Epithelial cell of esophagus (primary cell): Measurements from ENCODE around the gene RERE.

Source experiments
- DNase-seq: peaks from one replicate; pipeline ENCODE4 v3.0.0; 2010; ENCODE audit warnings: low read depth
- H3K4me3 ChIP-seq: 2 replicates; pipeline ENCODE4 v1.5.1; 2011; ENCODE audit warnings: mild to moderate bottlenecking, low read length, control low read depth
- TF ChIP-seq, protein P1 (sequence below): IDR thresholded peaks from 2 replicates; pipeline ENCODE4 v1.5.1; 2011; ENCODE audit warnings: low read depth, mild to moderate bottlenecking, low read length, control low read depth, inconsistent platforms; ENCODE audit not compliant: insufficient read depth; ENCODE audit errors: missing control alignments

Gene RERE

DNA sequence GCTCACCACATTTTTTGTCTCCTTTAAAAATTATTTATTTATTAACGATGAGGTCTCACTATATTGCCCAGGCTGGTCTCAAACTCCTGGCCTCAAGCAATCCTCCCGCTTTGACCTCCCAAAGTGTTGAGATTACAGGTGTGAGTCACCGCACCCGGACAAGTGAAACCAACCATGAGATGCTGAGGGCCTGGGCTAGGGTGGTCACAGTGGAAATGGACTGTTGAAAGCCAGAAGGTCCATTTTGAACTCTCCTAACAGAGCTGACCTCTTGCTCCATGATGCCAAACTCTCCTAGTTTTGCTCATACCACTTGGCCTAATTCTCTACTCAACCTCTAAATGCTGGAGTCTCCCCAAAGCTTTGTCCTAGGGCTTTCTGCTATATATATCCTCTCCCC is 390.4 kb downstream of the RERE start:
- TF ChIP-seq, protein P1, sequence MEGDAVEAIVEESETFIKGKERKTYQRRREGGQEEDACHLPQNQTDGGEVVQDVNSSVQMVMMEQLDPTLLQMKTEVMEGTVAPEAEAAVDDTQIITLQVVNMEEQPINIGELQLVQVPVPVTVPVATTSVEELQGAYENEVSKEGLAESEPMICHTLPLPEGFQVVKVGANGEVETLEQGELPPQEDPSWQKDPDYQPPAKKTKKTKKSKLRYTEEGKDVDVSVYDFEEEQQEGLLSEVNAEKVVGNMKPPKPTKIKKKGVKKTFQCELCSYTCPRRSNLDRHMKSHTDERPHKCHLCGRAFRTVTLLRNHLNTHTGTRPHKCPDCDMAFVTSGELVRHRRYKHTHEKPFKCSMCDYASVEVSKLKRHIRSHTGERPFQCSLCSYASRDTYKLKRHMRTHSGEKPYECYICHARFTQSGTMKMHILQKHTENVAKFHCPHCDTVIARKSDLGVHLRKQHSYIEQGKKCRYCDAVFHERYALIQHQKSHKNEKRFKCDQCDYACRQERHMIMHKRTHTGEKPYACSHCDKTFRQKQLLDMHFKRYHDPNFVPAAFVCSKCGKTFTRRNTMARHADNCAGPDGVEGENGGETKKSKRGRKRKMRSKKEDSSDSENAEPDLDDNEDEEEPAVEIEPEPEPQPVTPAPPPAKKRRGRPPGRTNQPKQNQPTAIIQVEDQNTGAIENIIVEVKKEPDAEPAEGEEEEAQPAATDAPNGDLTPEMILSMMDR = no peak
- DNase-seq = no peak
- H3K4me3 ChIP-seq = no peak overlapping the region

DNA sequence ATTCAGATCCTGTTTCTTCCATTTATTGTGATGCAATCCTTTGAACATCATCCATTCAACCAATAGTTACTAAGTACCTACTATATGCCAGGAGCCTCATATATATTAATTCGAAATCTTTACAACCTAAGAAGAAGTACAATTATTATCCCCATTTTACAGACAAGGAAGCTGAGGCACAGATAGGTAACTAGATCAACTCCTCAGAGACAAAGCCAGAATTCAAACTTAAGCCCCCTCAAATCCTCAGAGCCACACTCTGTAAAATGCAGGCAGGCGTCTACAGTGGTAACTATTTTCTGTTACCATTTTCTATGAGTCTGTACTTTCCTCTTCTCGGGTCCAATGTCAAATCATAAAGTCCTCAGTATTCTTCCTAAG is 391.7 kb downstream of the RERE start:
- no peak overlapping the region for H3K4me3 ChIP-seq
- TF ChIP-seq, protein P1 = no peak
- no peak for DNase-seq

DNA sequence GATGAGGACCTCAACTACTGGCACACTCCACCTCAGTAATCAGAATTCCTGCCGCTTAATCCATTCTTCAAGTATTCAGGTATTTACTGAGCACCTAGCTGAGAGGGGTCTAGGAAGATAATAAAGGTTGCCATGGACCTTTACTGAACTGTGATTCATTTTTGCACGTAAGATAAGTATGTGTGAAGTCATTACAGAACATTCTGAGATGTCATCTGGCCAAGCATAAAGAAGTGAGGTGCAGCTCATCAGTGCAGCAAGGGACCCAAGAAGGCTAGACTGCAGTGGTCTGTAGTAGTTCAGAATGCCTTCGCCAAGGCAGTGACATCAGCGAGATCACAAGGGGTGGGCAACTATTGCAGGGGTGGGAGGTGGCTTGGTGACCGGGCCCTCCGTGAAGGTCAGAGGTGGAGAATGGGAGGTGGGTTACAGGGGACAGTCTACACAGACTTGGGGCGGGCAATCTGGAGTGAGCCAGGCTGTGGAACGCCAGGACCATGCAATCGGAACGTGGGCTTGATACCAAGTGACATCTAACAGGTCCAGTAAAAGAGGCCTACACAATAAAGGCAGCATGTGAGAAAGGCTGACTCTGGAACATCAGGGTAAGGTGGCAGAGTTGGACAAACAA is 392.2 kb downstream of the RERE start:
- no peak for DNase-seq
- TF ChIP-seq, protein P1 = no peak
- no peak overlapping the region for H3K4me3 ChIP-seq

DNA sequence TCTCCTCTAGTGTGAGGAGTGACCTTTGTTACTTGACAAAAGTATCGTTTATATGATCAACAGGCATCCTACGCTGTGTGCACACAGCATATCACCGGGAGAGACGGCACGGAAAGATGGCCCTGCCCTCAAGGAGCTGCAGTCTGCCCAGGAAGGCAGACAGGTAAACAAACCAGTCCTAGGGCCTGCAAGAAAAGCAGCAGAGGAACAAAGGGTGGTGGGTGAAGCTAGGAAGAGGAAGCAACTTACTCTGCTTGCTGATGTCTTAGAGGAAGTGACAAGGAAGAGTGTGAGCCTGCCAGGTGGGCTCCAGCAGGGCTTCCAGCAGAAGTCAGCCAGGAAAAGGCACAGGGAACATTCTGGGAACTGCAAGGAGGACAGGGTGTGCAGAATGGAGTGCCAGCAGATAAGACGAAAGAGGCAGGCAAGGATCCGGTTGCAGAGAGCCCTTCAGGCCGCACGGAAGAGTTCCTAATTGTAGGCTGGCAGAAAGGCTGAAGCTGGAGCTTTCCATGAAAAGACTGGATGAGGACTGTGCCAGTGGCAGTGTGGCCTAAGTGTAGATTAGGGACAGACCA is 392.8 kb downstream of the RERE start:
- DNase-seq = no peak
- TF ChIP-seq, protein P1 = no peak
- H3K4me3 ChIP-seq = peak overlapping the region; percentile 53

DNA sequence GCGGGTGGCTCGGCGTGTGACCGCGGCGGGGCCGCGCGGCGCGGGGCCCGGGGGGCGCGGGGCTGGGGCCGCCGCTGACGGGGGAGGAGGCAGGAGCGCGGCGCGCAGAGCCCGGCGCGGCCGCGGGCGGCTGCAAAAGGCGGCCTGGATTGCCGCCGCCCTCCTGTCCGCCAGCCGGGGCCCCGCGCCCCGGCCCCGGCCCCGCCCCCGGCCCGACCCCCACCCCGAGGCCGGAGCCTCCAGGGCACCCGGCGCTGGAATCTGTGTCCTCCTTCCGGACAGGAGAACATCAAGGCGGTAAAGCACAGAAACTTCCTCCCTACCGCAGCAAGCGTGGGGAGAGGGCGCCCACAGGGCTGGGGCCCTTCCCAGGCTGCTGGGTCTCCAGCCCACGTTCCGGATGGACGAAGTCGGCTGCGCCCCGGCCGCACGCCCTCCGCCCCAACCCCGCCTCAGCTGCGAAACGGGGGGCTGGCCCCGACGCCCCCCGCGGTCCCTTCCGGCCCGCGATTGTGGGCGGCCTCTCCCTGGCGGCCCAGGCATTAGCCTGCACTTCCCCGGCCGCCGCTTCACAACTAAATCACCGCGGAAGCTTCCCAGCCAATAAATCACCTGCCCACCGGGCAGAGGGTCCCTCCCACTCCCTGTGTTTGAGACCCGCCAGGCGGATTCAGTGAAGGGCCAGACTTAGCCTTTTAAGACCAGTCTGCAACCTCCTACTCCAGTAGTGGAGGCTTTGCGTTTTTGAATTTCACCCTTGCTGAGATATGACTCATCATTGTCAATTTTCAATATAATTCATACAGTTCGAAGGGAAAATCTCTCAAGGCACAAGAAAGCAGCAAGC is 393.5 kb downstream of the RERE start:
- TF ChIP-seq, protein P1 = no peak
- peak overlapping the region; percentile 65 for H3K4me3 ChIP-seq
- peak; percentile 59 for DNase-seq

DNA sequence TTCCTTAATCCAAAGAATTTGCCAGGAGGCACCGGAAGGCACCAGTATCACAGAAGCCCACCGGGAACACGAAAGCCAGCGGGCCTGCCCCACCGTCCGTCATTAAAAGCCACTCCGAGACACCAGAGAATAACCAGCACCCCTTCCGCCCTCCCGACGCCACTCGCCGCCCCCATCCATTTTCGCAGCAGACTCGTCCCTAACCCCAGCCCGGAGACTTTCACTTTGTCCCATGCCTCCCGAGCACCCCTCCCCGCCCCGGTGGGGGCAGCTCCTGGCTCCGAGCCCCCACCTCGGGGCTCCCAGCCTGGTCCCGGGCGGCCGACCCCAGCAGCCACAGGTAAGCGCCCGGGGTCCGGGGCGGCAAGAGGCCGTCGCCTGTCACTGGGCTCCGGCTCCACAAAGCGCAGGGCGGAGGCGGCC is 394.2 kb downstream of the RERE start:
- TF ChIP-seq, protein P1 = no peak
- no peak for DNase-seq
- peak overlapping the region; percentile 65 for H3K4me3 ChIP-seq
